IPS-15b (cell line): Measurements from ENCODE around the gene TOPAZ1.

Source experiments
- H3K27me3 ChIP-seq: one replicate; pipeline ENCODE4 v1.6.1; 2013; ENCODE audit warnings: low read length; ENCODE audit not compliant: control insufficient read depth, insufficient read depth
- H3K36me3 ChIP-seq: one replicate; pipeline ENCODE4 v1.6.1; 2013; ENCODE audit warnings: low read length; ENCODE audit not compliant: control insufficient read depth, insufficient read depth
- H3K4me1 ChIP-seq: one replicate; pipeline ENCODE4 v1.6.1; 2013; ENCODE audit warnings: mild to moderate bottlenecking, low read length; ENCODE audit not compliant: control insufficient read depth, insufficient read depth
- H3K4me3 ChIP-seq: one replicate; pipeline ENCODE4 v1.5.1; 2013; ENCODE audit warnings: low read depth, low read length
- H3K9ac ChIP-seq: one replicate; pipeline ENCODE4 v1.6.1; 2013; ENCODE audit warnings: low read depth, mild to moderate bottlenecking, low read length
- H3K9me3 ChIP-seq: one replicate; pipeline ENCODE4 v1.6.1; 2013; ENCODE audit warnings: mild to moderate bottlenecking, low read length; ENCODE audit not compliant: control insufficient read depth, insufficient read depth

Gene TOPAZ1

DNA sequence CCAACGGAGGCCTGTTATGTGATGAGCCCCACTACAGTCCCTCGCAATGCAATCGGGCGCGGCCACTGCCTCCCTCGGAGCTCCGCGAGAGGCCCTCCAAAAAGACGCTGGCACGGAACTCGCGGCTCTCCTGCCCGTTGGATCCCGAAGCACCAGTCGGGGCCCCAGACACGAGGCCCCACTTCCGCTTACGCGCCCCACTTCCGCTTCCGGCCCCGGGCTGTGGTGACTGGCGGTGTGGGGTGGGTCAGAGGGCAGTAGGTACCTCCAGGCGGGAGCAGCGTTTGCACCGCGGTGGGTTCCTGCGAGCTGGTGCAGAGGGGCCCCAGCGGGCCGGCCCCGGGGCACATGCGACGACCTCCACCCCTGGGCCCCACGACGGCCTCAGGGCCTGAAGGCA, at the start of gene TOPAZ1:
Gene TOPAZ1, plus strand, starts transcription at position 181 of the 400 bp plus-strand sequence. Its CDS starts 168 bp downstream, at position 349.
- Histone ChIP-seq H3K4me1 (no peaks in the 10 kb centered on the region), H3K9ac (no peak within 1 kb of the TSS), H3K4me3 (no peak within 1 kb of the TSS), H3K9me3 (no peaks in the 10 kb centered on the region), H3K27me3 (no peaks in the 10 kb centered on the region), H3K36me3 (no peaks in the 10 kb centered on the region)

DNA sequence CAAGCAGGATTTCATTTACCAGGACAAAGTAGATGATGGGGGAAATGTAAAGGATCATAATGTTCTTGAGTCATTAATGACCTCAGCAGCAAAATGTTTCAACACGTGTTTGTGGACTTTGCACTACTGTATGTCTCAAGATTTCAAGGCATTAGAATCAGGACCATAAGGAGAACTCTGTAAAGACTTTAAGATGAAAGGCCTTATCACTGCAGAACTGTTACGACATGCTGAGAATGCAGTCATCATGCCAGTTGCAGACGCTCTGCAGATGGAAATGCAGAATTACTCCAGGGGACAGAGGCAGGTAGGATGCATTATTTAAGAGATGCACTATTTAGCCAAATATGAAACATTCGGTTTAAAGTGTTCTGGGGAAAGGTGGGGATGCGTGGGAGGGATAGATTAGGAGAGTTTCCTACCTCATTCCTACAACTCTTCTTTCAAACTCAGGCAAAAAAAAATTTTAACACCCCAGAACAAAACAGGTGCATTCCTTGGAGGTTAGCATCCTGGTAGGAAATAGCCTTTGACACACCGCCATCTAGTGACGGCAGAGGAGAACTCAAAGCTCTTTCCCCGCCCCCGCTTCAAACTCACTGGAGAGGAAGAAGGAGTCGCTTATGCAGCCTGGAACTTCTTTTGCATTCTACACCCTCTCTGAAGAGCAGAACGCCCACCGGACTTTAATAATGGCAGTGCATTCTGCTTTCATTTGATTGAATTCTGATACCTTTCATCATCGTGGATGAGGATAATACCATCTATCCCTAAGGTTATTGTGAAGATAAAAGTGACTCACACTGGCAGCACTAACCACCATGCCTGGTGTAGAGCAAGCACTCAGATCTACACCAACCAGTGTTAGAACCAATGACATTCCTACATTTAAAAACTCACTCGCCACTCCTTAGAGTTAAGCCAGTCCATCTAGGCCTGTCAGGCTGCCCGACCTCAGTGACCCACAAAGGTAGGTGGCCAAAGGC, 43.1 kb upstream of the TOPAZ1 start:
- Histone ChIP-seq H3K4me1 (no peaks in the 10 kb centered on the region), H3K9ac (no peak overlapping the region), H3K36me3 (no peaks in the 10 kb centered on the region), H3K9me3 (no peaks in the 10 kb centered on the region), H3K27me3 (no peaks in the 10 kb centered on the region), H3K4me3 (no peak overlapping the region)

DNA sequence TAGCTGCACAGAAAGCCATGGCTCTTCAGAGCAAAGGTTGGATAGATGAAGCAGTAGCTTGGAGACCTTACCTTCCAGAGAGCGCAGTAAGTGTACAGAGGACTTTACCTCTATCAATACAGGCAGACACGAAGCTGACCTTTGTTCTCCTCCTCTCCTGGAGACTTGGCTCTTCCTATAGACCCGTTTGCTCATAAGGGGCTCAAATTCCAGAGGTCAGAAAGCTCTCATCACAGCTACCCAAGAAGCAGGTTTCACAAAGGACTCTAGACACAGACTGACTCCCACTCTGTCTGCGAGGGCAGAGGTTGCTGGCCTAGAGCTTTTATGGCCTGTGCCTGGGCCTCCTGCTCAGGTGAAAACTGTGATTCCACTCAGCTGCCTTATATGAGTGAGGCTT, 35.4 kb upstream of the TOPAZ1 start:
- Histone ChIP-seq H3K9ac (no peak overlapping the region), H3K27me3 (peaks cover 5% of the 10 kb centered on the region), H3K4me1 (no peaks in the 10 kb centered on the region), H3K4me3 (no peak overlapping the region), H3K36me3 (no peaks in the 10 kb centered on the region), H3K9me3 (no peaks in the 10 kb centered on the region)

- Histone ChIP-seq H3K4me3 (no peak overlapping the region), H3K27me3 (peaks cover 5% of the 10 kb centered on the region), H3K9ac (no peak overlapping the region), H3K9me3 (no peaks in the 10 kb centered on the region), H3K36me3 (no peaks in the 10 kb centered on the region), H3K4me1 (no peaks in the 10 kb centered on the region)
These were observed 34.6 kb upstream of the TOPAZ1 start for GRCh38 chr3:44206862-44207652.

DNA sequence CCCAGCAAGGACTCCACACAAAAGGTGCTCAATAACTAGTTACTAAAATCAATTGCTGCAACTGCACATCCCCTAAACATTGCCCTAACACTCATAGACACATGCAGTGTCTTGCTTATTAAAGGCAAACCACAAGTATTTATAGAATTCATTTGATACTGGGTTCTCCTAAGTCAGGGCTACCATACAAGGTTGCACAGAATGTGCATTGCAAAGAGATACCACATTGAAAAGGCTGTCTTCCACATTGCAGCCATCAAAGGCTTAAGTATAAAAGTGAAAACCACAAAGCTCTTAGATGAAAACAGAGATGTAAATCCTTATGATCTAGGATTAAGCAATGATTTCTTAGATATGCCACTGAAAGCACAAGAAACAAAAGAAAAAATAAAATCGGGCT, 33.6 kb upstream of the TOPAZ1 start:
- no peaks in the 10 kb centered on the region for H3K36me3 ChIP-seq
- H3K9me3 ChIP-seq = no peaks in the 10 kb centered on the region
- peaks cover 5% of the 10 kb centered on the region for H3K27me3 ChIP-seq
- H3K4me1 ChIP-seq = no peaks in the 10 kb centered on the region
- no peak overlapping the region for H3K9ac ChIP-seq
- no peak overlapping the region for H3K4me3 ChIP-seq

- no peak overlapping the region for H3K4me3 ChIP-seq
- no peaks in the 10 kb centered on the region for H3K9me3 ChIP-seq
- peaks cover 5% of the 10 kb centered on the region for H3K27me3 ChIP-seq
- no peaks in the 10 kb centered on the region for H3K4me1 ChIP-seq
- no peaks in the 10 kb centered on the region for H3K36me3 ChIP-seq
- H3K9ac ChIP-seq = no peak overlapping the region
These were observed 33.1 kb upstream of the TOPAZ1 start for GRCh38 chr3:44208568-44208967.

DNA sequence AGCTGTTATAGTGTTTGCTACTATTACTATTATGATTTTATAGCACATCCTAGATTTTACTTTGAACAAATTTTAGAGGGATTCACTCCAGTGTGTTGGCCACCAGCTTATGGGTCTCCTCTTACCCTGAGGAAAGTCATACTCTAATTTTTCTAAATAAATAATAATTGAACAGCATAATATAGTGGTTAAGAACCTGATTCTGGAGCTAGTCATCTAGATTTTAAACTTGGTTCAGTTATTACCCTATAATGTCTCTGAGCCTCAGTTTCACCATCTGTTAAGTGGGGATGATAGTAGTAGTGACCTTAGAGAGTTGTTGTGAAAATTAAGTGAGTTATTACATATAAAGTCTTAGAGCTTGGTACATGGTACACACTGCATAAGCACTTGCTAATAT, 30.7 kb upstream of the TOPAZ1 start:
- Histone ChIP-seq H3K9me3 (no peaks in the 10 kb centered on the region), H3K9ac (no peak overlapping the region), H3K36me3 (no peaks in the 10 kb centered on the region), H3K27me3 (peaks cover 5% of the 10 kb centered on the region), H3K4me3 (no peak overlapping the region), H3K4me1 (no peaks in the 10 kb centered on the region)

DNA sequence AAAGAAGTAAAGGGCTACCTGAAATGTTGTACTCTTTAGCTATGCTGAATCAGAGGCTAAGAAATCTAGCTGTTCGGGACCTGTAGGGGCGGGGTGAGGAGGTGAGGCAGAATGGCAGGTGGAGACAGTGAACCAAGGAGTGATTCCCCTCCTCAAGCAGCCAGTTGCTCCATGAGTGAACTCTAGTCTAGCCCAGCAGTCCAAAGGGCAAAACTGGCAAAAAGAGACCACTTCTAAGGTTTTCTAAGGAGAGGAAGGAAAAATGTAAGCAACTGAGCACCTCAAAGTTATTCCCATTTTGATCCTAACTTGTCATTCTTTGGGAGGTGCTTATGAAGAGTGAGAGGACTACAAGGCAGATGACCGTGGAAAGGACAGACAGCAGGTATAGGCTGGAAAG, 19.3 kb upstream of the TOPAZ1 start:
- Histone ChIP-seq H3K27me3 (peaks cover 4% of the 10 kb centered on the region), H3K9ac (no peak overlapping the region), H3K4me1 (no peaks in the 10 kb centered on the region), H3K36me3 (no peaks in the 10 kb centered on the region), H3K4me3 (no peak overlapping the region), H3K9me3 (no peaks in the 10 kb centered on the region)

DNA sequence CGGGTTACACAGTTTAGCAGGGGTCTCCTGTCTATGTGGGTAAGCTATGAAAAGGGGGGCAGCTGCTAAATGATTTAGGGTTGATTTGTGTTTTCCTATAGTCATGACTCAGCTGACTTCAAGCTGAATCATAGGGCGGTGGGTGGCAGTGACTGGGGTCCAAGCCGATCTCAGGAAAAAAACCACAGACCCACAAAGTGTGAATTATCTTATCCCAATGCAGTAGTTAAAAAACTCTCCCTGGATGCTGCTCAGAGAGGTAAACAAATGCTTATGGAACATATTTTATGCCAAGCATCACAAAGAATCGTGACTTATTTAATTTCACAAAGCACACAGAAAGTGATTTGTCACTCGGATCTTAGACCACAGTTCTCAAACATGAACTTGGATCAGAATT, 18.4 kb upstream of the TOPAZ1 start:
- Histone ChIP-seq H3K4me3 (no peak overlapping the region), H3K9ac (no peak overlapping the region), H3K4me1 (no peaks in the 10 kb centered on the region), H3K27me3 (peaks cover 4% of the 10 kb centered on the region), H3K36me3 (no peaks in the 10 kb centered on the region), H3K9me3 (no peaks in the 10 kb centered on the region)

DNA sequence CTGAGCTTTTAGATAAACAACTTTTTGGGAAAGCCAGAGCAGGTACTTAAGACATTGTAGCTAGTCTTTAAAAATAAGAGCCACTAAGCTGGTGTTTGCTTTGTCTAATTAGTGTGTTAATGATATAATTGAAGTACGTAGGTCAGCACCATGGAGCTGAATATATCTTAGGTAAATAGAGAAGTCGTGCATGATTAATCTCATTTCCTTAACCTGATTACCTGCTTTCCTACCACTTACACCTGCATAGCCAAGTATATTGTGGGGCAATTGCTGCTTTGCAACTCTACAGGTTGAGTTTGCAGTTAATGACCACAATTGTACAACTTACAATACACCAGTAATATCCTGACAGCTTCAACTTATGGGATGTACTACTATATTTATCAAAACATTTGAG, 17.6 kb upstream of the TOPAZ1 start:
- no peaks in the 10 kb centered on the region for H3K4me1 ChIP-seq
- H3K4me3 ChIP-seq = no peak overlapping the region
- H3K9me3 ChIP-seq = no peaks in the 10 kb centered on the region
- H3K27me3 ChIP-seq = peaks cover 4% of the 10 kb centered on the region
- H3K9ac ChIP-seq = no peak overlapping the region
- no peaks in the 10 kb centered on the region for H3K36me3 ChIP-seq

- H3K4me1 ChIP-seq = no peaks in the 10 kb centered on the region
- H3K4me3 ChIP-seq = no peak overlapping the region
- no peaks in the 10 kb centered on the region for H3K36me3 ChIP-seq
- no peak overlapping the region for H3K9ac ChIP-seq
- no peaks in the 10 kb centered on the region for H3K9me3 ChIP-seq
- H3K27me3 ChIP-seq = peaks cover 4% of the 10 kb centered on the region
These were observed 15.1 kb upstream of the TOPAZ1 start for GRCh38 chr3:44226573-44226972.

- no peaks in the 10 kb centered on the region for H3K27me3 ChIP-seq
These were observed 14.1 kb upstream of the TOPAZ1 start for GRCh38 chr3:44227632-44228031.

More at GRCh38 chr3:44227632-44228031, 14.1 kb upstream of the TOPAZ1 start:
- Histone ChIP-seq H3K4me1 (no peaks in the 10 kb centered on the region), H3K4me3 (no peak overlapping the region), H3K9me3 (no peaks in the 10 kb centered on the region), H3K9ac (no peak overlapping the region), H3K36me3 (no peaks in the 10 kb centered on the region)
